ENCODE results near the gene PRKACA.

Gene PRKACA

GRCh38 chr19:14117668-14118164 is at the start of gene PRKACA:
Gene PRKACA (minus strand): TSS chr19:14117762. CDS start chr19:14117547, 215 bp downstream.
- peak; percentile 98 for DNase-seq (ENCODE audit: low read depth, low spot score)

GRCh38 chr19:14166999-14167575 is 49.5 kb upstream of the PRKACA start:
- no peak for DNase-seq (ENCODE audit: low read depth, low spot score)

GRCh38 chr19:14165990-14166830 is 48.6 kb upstream of the PRKACA start:
- DNase-seq (ENCODE audit: low read depth, low spot score), result no peak

GRCh38 chr19:14164724-14165493 is 47.3 kb upstream of the PRKACA start:
- DNase-seq (ENCODE audit: low read depth, low spot score), result no peak

- DNase-seq (ENCODE audit: low read depth, low spot score), result no peak
These were observed 46.5 kb upstream of the PRKACA start for GRCh38 chr19:14164082-14164481.

GRCh38 chr19:14162871-14163297 is 45.3 kb upstream of the PRKACA start:
- DNase-seq (ENCODE audit: low read depth, low spot score), result no peak

GRCh38 chr19:14161305-14161704 is 43.7 kb upstream of the PRKACA start:
- DNase-seq (ENCODE audit: low read depth, low spot score), result no peak

- DNase-seq (ENCODE audit: low read depth, low spot score), result no peak
These were observed 42.6 kb upstream of the PRKACA start for GRCh38 chr19:14160017-14160703.

- DNase-seq (ENCODE audit: low read depth, low spot score), result no peak
These were observed 41.5 kb upstream of the PRKACA start for GRCh38 chr19:14159059-14159458.

- no peak for DNase-seq (ENCODE audit: low read depth, low spot score)
These were observed 40.9 kb upstream of the PRKACA start for GRCh38 chr19:14158276-14159023.

GRCh38 chr19:14156971-14157717 is 39.6 kb upstream of the PRKACA start:
- DNase-seq (ENCODE audit: low read depth, low spot score), result no peak

- DNase-seq (ENCODE audit: low read depth, low spot score), result no peak
These were observed 38.6 kb upstream of the PRKACA start for GRCh38 chr19:14156122-14156521.

- DNase-seq (ENCODE audit: low read depth, low spot score), result no peak
These were observed 37.8 kb upstream of the PRKACA start for GRCh38 chr19:14155371-14155770.

GRCh38 chr19:14152713-14153112 is 35.2 kb upstream of the PRKACA start:
- DNase-seq (ENCODE audit: low read depth, low spot score), result no peak

GRCh38 chr19:14150770-14151661 is 33.5 kb upstream of the PRKACA start:
- DNase-seq (ENCODE audit: low read depth, low spot score), result no peak

- DNase-seq (ENCODE audit: low read depth, low spot score), result no peak
These were observed 32.6 kb upstream of the PRKACA start for GRCh38 chr19:14150041-14150769.

- no peak for DNase-seq (ENCODE audit: low read depth, low spot score)
These were observed 32.0 kb upstream of the PRKACA start for GRCh38 chr19:14149509-14149994.

GRCh38 chr19:14148751-14149410 is 31.3 kb upstream of the PRKACA start:
- DNase-seq (ENCODE audit: low read depth, low spot score), result no peak
